GM18867 (cell line): ENCODE data around the gene CA14.
"Not testable (repeated sequence)": the region's sequence is repeated elsewhere in the genome, so short reads cannot be mapped to it uniquely, and the experiment has no call there.

Source experiments
- ATAC-seq: cut with Tn5 transposase; IDR thresholded peaks from one replicate; pipeline ENCODE4 v1.9.1; 2021; ENCODE audit warnings: mild to moderate bottlenecking, moderate library complexity; ENCODE audit not compliant: unreplicated experiment

CA14 gene

GRCh38 chr1:150280138-150280707 is 22.6 kb downstream of the CA14 start:
- ATAC-seq, result no peak

GRCh38 chr1:150281221-150281757 is 23.7 kb downstream of the CA14 start:
- ATAC-seq, result no peak

DNA sequence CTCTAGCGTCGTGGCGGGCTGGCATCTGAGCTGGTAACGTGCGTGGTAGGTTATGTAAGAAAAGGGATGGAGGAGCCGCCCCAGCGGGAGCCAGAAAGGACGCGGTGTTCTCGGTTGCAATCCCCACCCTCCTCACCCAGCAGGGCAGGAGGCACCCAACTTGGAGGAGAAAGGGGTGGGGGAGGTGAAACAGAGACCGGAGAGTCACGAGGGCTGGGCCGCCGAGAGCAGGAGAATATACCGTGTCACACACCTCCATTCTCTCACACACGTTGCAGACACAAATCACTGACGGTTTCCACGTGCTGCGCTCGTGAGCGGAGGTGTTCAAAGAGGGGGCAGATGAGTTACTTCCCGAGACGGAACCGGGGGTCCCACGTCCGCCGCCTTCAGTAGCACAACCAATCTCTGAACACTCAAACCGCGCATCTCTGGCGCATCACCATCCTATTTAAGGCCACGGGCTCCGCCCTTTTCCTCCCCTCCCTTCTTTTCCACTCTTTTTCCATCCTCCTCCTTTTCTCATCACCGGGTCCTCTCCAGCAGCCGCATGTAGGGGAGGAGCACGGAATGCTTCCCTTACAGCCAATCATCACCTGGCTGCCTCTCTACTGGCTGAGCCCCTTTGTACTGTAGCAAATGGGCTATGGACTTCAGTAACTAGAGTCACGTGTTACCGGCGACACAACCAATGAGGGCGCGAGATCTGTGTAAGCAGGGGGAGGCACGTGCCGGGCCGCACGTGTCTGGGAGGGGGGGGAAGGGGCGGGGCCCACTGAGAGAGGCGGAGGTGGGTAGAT is 24.4 kb downstream of the CA14 start, which contains the start of gene CIART:
CIART (plus strand) TSS at position 797 of the 800 bp plus-strand sequence. CDS start 714 bp downstream, outside the sequence.
- peak; percentile 49 for ATAC-seq

DNA sequence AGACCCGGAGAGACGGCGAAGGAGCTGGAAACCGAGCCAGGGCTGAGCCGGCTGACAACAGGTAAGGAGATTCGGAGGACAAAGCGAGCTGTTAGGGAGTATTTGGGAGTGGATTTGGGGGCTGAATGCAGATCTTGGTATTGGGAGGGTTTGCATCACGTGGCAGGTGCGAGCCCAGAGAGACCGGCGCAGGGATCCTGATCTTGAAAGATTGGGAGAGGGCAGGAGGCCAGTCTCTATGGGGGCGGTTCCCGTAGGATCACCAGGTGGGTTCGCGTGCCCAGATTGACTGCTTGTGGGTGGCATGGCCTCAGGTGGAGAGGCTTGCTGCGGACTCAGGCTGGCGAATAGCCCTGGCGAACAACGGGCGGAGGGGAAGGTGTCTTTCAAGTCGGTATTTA is 25.0 kb downstream of the CA14 start:
- no peak for ATAC-seq

GRCh38 chr1:150283260-150283659 is 25.7 kb downstream of the CA14 start:
- ATAC-seq, result no peak

DNA sequence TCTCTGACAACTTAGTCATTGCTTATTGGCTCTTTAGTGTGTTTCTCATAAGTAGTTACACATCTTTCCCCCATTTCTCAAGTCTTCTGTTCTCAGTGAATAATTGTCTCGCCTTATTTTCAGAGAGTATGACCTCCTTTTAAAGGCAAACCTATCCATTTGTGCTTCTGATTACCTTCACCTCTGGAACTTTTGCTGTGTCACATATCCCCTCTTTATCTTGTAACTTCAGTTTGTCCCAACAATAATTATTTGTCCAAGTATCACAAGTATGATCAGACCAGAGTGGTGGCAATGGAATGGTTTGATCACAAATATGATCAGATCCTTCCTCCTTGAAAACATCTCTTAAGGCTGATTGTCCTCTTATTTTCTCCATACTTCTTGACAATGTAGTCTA is 30.8 kb downstream of the CA14 start:
- no peak for ATAC-seq

GRCh38 chr1:150288822-150289221 is 31.2 kb downstream of the CA14 start:
- ATAC-seq, result no peak

GRCh38 chr1:150293433-150294253 is 36.1 kb downstream of the CA14 start, which contains the start of gene MRPS21:
TSS of gene MRPS21 (plus strand) at chr1:150293861. CDS start at chr1:150294367, 506 bp downstream.
- peak; percentile 98 for ATAC-seq

- no peak for ATAC-seq
Observed at GRCh38 chr1:150295476-150295875, 37.9 kb downstream of the CA14 start.

- ATAC-seq, result no peak
Observed at GRCh38 chr1:150299716-150300115, 42.1 kb downstream of the CA14 start.

- no peak for ATAC-seq
Observed at GRCh38 chr1:150302338-150302737, 44.8 kb downstream of the CA14 start.

- no peak for ATAC-seq
Observed at GRCh38 chr1:150302902-150303301, 45.3 kb downstream of the CA14 start.

GRCh38 chr1:150308585-150308984 is 51.0 kb downstream of the CA14 start:
- ATAC-seq, result not testable (repeated sequence)

- no peak for ATAC-seq
Observed at GRCh38 chr1:150309758-150310508, 52.4 kb downstream of the CA14 start.

DNA sequence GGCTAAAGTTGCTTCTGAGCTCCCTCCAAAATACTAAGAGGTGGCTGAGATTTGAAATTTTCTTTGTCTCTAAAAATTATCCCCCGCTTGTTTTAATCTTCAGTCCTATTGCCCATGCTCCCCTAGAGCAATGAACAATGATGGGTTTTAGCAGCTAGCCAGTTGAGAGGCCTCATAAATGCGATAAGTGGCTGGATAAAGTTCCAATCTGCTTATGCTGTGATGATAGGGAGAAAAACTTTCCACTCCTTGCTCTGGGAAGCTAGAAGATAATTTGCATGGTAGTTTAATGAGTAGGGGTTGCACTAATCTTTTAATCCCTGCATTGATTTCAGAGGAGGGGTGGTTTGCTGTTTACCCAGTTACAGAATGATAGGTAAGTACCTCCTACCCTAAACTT is 54.2 kb downstream of the CA14 start:
- ATAC-seq, result no peak
